Adrenal gland (tissue), 5 donors: ENCODE measurements around the gene ARMH3.

Experiments
- CTCF ChIP-seq, 6 experiments: fragments of 450-650 bp in 4 of 6; fragments of 200-600 bp in 2 of 6; sonication (generic) in 1 of 6; IDR thresholded peaks; 1 replicate in 5 of 6; 2 replicates in 1 of 6; pipeline versions ENCODE4 v1.5.1 to v1.8.0; 2016 to 2021; ENCODE audit warnings: antibody characterized with exemption in 6 of 6, mild to moderate bottlenecking in 2 of 6, moderate library complexity in 1 of 6
- POLR2A ChIP-seq, 2 donors: fragments of 450-650 bp; IDR thresholded peaks; one replicate each; pipeline ENCODE4 v1.6.1; 2017; ENCODE audit warnings: antibody characterized with exemption in 2 of 2, mild to moderate bottlenecking in 2 of 2, moderate library complexity in 1 of 2
- donor health status: DM: no; HTN: no; CAD: no.

- peak; percentile 90 to 94 (median 91) for TF ChIP-seq CTCF (IDR thresholded peaks at IDR 0.05)
- no peak for TF ChIP-seq POLR2A (IDR thresholded peaks at IDR 0.05)
Measured at GRCh38 chr10:102072673-102073527, 16.9 kb upstream of the ARMH3 start.
